Urinary bladder (tissue), 2 donors: ENCODE results near the gene STX10. TPM values are rescaled to one million over a fixed set of nuclear protein-coding genes. Genes with fewer than 3 reads are reported as not detected.

Experiments
- polyA plus RNA-seq: library from polyadenylated mRNA; stranded (reverse); fragments of 200-250 nt; gene quantifications from one replicate; pipeline ENCODE4 v1.2.3, GENCODE V29; 2013
- total RNA-seq: library from RNA; depleted of rRNA; stranded (reverse); fragments of >200 nt; gene quantifications from one replicate; pipeline ENCODE4 v1.2.3, GENCODE V29; 2014
- donor health status: healthy.

STX10 gene
- total and polyA plus RNA-seq, 2 donors, result 26.4 to 76.1 TPM

Other genes with a start within 250 kb of the STX10 start
- 0.85 TPM for gene SYCE2, start 231.1 kb downstream of the STX10 start, total RNA-seq
- gene SYCE2, start 231.1 kb downstream of the STX10 start, polyA plus RNA-seq, result 0.10 TPM
- 27.2 TPM for gene FARSA, start 216.7 kb downstream of the STX10 start, total RNA-seq
- 51.3 TPM for gene FARSA, start 216.7 kb downstream of the STX10 start, polyA plus RNA-seq
- 350 TPM for gene CALR, start 211.8 kb downstream of the STX10 start, total RNA-seq
- gene CALR, start 211.8 kb downstream of the STX10 start, polyA plus RNA-seq, result 366 TPM
- 29.5 TPM for gene RAD23A, start 204.5 kb downstream of the STX10 start, total RNA-seq
- 129 TPM for gene RAD23A, start 204.5 kb downstream of the STX10 start, polyA plus RNA-seq
- gene GADD45GIP1, start 193.2 kb downstream of the STX10 start, total RNA-seq, result 7.3 TPM
- gene GADD45GIP1, start 193.2 kb downstream of the STX10 start, polyA plus RNA-seq, result 45.9 TPM
- gene DAND5, start 180.8 kb downstream of the STX10 start, total RNA-seq, result not detected
- gene DAND5, start 180.8 kb downstream of the STX10 start, polyA plus RNA-seq, result not detected
- gene NFIX, start 154.9 kb downstream of the STX10 start, total RNA-seq, result 83.5 TPM
- gene NFIX, start 154.9 kb downstream of the STX10 start, polyA plus RNA-seq, result 88.6 TPM
- gene LYL1, start 47.5 kb downstream of the STX10 start, total RNA-seq, result 4.8 TPM
- 15.7 TPM for gene LYL1, start 47.5 kb downstream of the STX10 start, polyA plus RNA-seq
- 16.5 TPM for gene TRMT1, start 33.6 kb downstream of the STX10 start, total RNA-seq
- 31.2 TPM for gene TRMT1, start 33.6 kb downstream of the STX10 start, polyA plus RNA-seq
- gene NACC1, start 32.1 kb downstream of the STX10 start, total RNA-seq, result 10.2 TPM
- gene NACC1, start 32.1 kb downstream of the STX10 start, polyA plus RNA-seq, result 25.7 TPM
- 17.0 TPM for gene IER2, start within 50 bp of the STX10 start, total RNA-seq
- gene IER2, start within 50 bp of the STX10 start, polyA plus RNA-seq, result 268 TPM